ENCODE measurements around the gene EGFL8. TPM values are rescaled to one million over a fixed set of nuclear protein-coding genes. Genes with fewer than 3 reads are reported as not detected.

The EGFL8 gene
- total RNA-seq, 4 donors from 2014 or later: 0.80 to 7.1 (median 4.2) TPM

DNA sequence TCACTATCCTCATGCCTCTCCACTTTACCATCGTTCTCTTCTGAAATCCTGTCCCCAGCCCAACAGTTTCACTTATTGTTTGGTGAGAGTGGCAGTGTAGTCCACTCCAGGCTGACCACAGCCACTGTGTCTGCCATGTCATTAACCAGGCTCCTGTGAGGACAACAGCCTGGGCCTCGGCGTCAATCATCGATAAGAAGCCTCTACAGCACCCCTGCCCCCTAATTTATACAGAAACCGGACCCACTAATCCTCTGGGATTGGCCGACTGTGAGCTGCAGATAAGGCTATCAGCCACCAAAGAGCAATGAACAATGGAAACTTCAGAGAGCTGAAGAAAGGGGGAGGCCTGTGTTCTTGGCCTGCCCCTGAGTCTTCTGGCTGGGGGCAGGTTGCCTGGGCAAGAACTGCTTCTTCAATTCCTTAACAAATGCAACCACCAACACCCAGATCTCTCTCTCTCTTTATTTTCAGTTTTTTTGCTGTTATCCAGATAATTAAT, 3.4 kb downstream of the EGFL8 start:
- Histone ChIP-seq H3K9me3 (no peaks in the 10 kb centered on the region), H3K27ac (no peak overlapping the region), H3K27me3 (no peaks in the 10 kb centered on the region), H3K36me3 (peaks cover 0 to 42% of the 10 kb centered on the region in 2 donors), H3K4me3 (no peak overlapping the region), H3K4me1 (no peaks in the 10 kb centered on the region)
- ATAC-seq: no peak
- no peak for TF ChIP-seq POLR2A (IDR thresholded peaks at IDR 0.05)
- TF ChIP-seq, protein P1, sequence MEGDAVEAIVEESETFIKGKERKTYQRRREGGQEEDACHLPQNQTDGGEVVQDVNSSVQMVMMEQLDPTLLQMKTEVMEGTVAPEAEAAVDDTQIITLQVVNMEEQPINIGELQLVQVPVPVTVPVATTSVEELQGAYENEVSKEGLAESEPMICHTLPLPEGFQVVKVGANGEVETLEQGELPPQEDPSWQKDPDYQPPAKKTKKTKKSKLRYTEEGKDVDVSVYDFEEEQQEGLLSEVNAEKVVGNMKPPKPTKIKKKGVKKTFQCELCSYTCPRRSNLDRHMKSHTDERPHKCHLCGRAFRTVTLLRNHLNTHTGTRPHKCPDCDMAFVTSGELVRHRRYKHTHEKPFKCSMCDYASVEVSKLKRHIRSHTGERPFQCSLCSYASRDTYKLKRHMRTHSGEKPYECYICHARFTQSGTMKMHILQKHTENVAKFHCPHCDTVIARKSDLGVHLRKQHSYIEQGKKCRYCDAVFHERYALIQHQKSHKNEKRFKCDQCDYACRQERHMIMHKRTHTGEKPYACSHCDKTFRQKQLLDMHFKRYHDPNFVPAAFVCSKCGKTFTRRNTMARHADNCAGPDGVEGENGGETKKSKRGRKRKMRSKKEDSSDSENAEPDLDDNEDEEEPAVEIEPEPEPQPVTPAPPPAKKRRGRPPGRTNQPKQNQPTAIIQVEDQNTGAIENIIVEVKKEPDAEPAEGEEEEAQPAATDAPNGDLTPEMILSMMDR (IDR thresholded peaks at IDR 0.05 in 4 of 5, conservative IDR thresholded peaks at IDR 0.05 in 1 of 5): no peak
- intact Hi-C loops (cut with DNase I; ENCODE audit: low total_unique reads) (no loop called here), in situ Hi-C loops (cut with MboI; ENCODE audit: low sequenced_read_pairs in 4 of 4) (no loop called here)
- DNase-seq: no peak

DNA sequence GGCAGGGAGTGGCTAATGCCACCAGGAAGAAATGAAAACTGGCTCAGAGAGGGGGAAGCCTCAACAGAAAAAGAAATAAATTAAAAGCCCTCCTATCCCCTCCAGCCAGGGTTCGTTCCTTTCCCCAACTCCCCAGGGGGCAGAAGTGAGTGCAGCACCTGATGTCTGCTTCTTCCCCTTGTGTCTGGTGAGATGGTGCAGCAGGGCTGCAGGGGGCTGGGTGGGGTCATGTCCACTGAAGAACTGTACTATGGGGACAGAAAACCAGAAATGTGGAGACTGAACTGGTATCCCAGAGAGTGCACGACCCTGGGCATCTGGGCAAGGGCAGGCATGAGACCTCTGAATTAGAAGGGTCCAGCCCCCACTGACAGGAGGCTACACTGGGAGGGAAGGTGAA, 4.0 kb downstream of the EGFL8 start:
- Histone ChIP-seq H3K4me3 (no peak overlapping the region), H3K4me1 (no peaks in the 10 kb centered on the region), H3K9me3 (no peaks in the 10 kb centered on the region), H3K27me3 (no peaks in the 10 kb centered on the region), H3K27ac (no peak overlapping the region), H3K36me3 (peaks cover 0 to 42% of the 10 kb centered on the region in 2 donors)
- no peak for ATAC-seq
- in situ Hi-C loops (cut with MboI; ENCODE audit: low sequenced_read_pairs in 4 of 4): no loop called here
- DNase-seq: no peak
- TF ChIP-seq, protein P1 (IDR thresholded peaks at IDR 0.05 in 4 of 5, conservative IDR thresholded peaks at IDR 0.05 in 1 of 5): no peak
- intact Hi-C loops (cut with DNase I; ENCODE audit: low total_unique reads): no loop called here

DNA sequence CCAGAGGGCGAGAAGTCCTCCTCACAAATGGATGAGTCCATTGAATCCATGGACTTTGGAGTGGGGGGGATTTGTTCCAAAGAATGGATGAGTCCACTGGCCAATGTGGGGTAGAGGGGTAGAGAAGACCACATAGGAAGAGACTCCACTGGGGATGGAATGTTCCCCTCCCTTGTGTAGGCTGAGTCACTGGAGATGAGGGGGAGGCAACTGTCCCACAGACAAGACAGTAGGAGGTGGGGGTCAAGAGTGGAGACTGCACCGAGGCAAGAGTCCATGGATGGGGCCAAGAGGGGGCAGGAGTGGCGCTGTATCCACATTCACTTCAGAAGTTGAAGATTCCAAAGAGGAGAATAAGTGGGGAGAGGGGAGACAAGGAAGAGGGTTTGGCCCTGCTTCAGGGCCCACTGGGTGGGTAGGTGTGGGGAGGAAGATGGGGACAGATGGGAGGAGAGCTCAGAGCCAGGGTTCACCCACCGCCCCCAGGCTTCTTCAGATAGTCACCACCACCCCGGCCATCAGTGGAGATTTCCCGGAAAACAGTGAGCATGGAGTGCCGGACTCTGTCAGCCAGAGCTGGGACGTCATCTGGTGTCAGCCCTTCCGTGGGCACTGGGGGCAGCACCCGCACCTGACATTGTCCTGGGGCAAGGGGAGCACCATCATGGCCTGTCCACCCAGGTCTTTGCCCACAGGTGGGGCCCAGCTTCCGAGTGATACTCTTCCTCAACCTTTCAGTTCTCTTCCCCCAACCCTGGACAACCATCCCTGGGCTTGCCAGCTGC, 4.6 kb downstream of the EGFL8 start:
- no peak for DNase-seq
- ATAC-seq: no peak
- Histone ChIP-seq H3K36me3 (peaks cover 0 to 42% of the 10 kb centered on the region in 2 donors), H3K27me3 (no peaks in the 10 kb centered on the region), H3K9me3 (no peaks in the 10 kb centered on the region), H3K27ac (no peak overlapping the region), H3K4me3 (no peak overlapping the region), H3K4me1 (no peaks in the 10 kb centered on the region)
- in situ Hi-C loops (cut with MboI; ENCODE audit: low sequenced_read_pairs in 4 of 4) (no loop called here), intact Hi-C loops (cut with DNase I; ENCODE audit: low total_unique reads) (no loop called here)
- TF ChIP-seq, protein P1 (IDR thresholded peaks at IDR 0.05 in 4 of 5, conservative IDR thresholded peaks at IDR 0.05 in 1 of 5): no peak
- no peak for TF ChIP-seq POLR2A (IDR thresholded peaks at IDR 0.05)

DNA sequence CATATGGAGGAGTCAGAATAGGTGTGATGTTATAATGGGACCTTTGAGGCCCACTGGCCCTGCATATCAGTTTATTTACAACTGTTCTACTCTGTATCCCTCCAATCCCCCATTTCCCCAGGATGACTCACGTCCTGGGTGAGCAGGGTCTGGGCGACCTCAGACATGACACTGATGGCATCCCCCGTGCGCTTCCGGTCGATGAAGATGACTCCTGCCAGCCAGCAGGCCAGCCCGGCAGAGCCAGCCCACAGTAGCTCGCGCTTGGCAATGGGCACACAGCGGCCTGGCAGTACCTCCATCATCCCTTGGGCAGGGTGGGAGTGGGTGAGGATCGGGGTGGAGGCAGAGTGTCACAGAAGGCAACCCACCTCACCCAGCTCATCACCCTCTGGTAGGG, 5.9 kb downstream of the EGFL8 start:
- DNase-seq: no peak
- no peak for ATAC-seq
- in situ Hi-C loops (cut with MboI; ENCODE audit: low sequenced_read_pairs in 4 of 4): no loop called here
- no peak overlapping the region for H3K4me3 ChIP-seq
- H3K9me3 ChIP-seq: no peaks in the 10 kb centered on the region
- intact Hi-C loops (cut with DNase I; ENCODE audit: low total_unique reads): loop anchor here (10.0 kb wide), 3 partner anchors 195 to 1145 kb away; partner anchors contain the start of genes B3GALT4, DXO, RPS18 and TAPBP
- no peaks in the 10 kb centered on the region for H3K27me3 ChIP-seq
- TF ChIP-seq, protein P1 (IDR thresholded peaks at IDR 0.05 in 4 of 5, conservative IDR thresholded peaks at IDR 0.05 in 1 of 5): no peak
- TF ChIP-seq POLR2A (IDR thresholded peaks at IDR 0.05): no peak
- H3K4me1 ChIP-seq: peaks cover 8 to 9% of the 10 kb centered on the region in 2 donors
- H3K36me3 ChIP-seq: peaks cover 0 to 42% of the 10 kb centered on the region in 2 donors
- H3K27ac ChIP-seq: no peak overlapping the region
